NCI-H774 (cell line): ENCODE results near the gene TEX261.

Source experiments
- DNase-seq: peaks from one replicate; lab custom pipeline; 2025; lab: John Stamatoyannopoulos, UW

The TEX261 gene

DNA sequence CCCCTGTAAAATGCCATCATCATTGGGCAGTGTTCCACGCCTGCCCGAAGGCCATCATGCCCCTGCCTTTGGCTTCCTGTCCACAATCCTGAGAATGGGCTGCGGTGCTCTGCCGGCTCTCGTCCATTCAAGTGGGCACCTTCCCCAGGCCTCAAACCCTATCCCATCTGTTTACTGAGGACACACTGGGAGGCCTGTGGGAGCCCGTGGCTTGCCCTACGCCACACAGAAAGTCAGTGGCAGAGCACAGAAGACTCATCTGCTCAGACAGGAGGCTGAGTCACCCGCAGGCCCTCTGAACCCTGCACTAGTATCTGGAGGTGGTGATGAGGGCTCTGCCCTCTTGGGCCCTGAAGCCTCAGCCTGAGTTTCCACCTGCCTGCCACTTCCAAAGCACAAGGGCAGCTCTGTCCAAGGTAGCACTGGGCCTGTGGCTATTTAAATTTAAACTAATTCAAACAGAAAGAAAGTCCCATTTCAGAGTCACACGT lies 35.4 kb downstream of the TEX261 start:
- DNase-seq, result no peak

GRCh38 chr2:70958759-70959158 lies 35.9 kb downstream of the TEX261 start:
- no peak for DNase-seq

DNA sequence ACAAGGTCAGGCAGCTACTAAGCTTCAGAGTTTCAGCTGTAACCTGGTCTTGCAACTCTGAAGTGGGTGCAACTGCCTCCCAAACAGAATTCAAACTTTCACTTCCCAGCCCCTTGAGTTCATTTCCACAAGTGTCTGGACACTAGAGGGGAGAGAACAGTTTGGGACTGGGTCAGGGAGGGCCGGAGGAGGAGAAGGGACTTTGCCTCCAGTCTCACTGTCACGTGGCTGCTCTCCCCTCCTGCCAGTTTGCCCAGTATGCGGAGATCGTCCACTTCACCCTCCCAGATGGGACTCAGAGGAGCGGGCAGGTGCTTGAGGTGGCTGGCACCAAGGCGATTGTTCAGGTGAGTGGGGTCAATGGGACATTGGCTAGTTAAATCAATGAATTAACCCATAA lies 36.9 kb downstream of the TEX261 start:
- no peak for DNase-seq

- DNase-seq, result no peak
These were observed 38.5 kb downstream of the TEX261 start for GRCh38 chr2:70956141-70956540.

GRCh38 chr2:70954886-70955285 lies 39.8 kb downstream of the TEX261 start:
- DNase-seq, result no peak

- no peak for DNase-seq
These were observed 45.6 kb downstream of the TEX261 start for GRCh38 chr2:70949086-70949485.

- DNase-seq, result peak; percentile 47
These were observed 46.2 kb downstream of the TEX261 start for GRCh38 chr2:70948337-70949003.

DNA sequence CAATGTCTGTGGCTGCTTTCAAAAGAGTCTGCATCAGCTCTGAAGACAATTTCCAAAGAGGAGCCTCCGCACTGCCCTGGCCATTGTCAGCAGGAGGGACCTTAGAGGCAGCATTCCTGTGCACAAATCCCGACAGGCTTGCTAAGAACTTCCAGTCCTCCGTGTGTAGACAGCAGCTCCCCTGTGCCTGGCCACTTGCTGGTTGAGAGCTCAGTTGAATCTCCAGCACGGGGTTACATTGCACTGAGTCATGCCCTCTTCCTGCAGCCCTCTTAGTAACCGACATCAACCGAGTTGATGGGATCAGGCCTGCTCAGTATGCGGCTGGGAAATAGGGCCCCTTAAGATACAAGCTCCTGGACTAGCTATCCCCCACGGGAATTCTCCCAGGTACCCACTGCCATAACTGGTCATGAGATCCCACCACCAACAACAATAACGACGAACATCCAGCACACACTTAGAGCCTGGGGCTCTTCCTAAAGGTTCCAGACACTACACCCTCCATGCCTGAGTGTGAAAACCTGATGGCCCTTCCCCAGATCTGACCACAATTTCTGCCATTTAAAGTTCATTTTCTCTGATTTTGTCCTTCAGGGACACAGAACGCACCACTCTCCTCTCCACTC lies 47.0 kb downstream of the TEX261 start:
- no peak for DNase-seq

DNA sequence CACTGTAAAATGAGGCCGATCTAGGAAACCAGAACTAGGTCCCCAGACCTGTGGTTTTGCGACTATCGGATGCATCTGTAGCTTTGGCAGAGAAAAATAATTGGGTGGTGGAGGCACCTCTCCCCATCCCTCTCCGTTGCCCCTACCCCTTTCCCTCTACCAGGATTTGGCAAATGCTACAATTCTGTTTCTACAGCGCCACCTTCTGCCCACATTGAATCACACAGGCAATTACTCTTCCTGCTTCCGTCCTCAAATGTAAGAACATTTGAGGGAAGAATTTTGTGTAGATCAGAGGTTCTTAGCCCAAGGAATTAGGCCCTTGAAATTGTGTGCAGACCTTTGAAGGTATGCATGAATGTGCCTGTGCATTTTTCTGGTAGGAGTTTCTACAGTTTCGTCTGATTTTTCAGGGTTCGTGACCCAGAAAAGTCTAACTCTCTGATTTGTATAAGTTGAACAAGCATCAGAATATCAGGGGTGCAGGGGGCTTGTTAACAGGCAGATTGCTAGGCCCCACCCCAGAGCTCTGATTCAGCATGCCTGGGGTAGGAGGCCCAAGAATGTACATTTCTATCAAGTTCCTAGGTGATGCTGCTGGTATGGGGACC lies 47.7 kb downstream of the TEX261 start:
- peak; percentile 14 for DNase-seq

DNA sequence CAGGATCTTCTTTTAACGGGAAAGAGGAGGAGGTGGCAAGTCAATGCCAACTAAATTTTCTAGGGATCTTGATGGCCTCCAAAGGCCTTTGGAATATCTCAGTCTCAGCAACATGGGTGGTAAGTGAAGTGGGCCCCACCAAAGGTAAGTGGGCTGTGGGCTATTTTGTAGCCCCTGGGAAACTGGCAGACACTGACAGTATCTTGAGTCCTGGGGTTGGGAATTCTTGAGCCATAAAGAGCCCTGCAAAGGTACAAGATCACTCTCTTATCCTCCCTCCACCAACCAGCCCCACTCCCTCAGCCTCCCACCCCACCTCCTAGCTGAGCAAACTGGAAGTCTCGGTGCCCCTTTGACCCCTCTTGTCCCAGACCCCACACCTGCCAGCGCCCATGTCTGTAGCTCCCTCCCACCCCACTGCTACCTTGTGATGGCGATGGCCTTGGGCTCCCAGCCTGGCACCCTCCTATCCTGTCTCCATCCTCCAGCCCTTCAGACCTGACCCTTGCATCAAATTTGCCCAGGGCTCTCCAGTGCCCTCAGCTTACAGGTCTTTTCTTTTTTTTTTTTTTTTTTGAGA lies 50.5 kb downstream of the TEX261 start:
- no peak for DNase-seq

GRCh38 chr2:70943205-70943871 lies 51.3 kb downstream of the TEX261 start:
- DNase-seq, result no peak

DNA sequence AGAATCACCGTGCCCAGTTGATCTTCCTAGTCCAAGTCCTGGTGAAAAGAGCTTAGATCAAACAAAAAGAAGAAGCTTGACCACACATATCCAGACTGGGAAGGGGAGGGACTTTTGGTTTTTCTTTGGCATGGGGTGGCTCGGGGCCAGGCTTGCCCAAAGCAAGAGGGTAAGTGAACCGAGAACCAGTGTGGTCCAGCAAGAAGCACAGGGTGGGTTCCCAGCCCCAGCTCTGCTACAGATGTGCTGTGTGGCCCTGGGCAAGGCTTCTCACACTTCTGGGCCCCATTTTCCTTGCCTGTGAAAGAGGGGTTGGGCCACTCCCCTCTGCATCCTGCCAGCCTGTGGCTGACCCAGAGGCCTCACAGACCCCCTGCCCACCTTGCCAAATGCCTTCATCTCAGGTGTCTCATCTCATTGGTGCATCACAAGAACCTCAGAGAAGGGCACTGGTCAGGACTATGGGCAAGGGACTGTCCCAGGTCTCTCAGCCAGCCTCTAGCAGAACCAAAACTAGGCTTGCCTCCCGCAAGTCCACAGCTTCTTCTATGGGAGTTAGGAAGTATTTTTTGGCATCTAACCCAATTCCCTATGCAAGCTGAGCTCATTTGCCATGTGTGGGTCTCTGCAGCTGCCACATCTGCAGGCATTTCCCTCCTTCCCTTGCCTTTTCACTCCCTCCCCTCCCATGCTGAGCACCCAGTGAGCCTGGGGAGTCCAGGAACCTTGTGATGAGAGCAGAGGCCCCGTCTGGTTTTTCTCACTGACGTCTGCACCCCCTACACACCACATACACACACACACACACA lies 52.1 kb downstream of the TEX261 start:
- no peak for DNase-seq

DNA sequence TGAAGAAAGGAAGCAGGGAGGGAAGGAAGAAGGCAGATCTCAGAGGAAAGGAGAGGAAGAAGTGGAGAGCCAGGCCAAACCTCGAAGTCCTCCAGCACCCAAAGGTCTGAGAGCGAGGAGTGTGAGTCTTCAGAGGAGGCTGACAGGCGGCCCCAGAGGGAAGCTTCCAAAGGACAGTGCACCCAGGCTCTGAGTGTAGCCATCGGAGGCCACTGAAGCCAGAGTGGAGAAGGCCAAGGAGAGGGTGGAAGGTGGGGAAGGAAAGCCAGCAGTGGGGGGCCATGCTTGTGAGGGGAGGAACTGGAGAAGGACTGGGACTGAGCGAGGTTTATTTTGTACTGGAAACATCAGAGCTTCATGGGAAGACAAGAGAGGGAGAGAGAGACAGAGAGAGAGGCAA lies 53.0 kb downstream of the TEX261 start:
- no peak for DNase-seq

- DNase-seq, result no peak
These were observed 53.5 kb downstream of the TEX261 start for GRCh38 chr2:70941186-70941585.

- DNase-seq, result no peak
These were observed 54.7 kb downstream of the TEX261 start for GRCh38 chr2:70939839-70940580.

DNA sequence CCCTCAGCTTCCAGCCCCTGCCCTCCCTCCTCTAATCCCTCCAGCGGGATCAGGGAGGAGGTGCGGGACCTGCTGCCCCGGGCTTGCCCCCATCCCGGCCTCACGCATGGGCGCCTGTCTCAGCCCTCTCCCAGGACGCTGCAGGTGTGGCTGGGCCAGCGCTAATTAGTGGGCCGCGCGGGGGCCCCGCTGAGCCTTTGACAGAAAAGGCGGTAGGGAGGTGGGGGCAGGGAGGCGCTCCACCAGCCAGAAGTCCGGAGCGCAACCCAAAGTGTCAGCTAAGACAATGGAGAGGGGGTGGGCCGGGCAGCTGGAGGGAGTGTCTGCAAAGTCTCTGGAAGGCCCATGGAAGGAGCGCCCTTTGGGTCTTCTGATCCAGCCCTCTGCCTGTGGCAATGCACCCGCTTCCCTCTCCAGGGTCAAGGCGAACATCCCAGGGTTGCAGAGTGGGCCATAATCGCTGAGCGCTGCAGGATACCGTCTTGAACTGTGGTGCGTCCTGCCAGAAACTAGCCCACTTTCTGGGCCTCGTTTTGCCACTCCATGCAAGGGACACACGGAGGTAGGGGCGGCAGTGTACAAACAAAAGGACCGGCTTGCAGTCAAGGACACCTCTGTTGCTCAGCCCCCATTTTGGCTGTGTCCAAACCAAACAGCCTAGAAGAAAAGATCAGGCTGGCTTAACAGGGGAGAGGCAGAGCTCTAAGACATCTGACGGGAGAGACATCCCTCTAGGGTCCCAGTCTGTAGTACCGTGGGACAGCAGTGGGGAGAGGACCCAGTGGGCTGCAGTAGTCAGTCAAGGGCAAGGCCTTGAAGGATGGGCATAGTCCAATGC lies 55.5 kb downstream of the TEX261 start:
- DNase-seq, result no peak

DNA sequence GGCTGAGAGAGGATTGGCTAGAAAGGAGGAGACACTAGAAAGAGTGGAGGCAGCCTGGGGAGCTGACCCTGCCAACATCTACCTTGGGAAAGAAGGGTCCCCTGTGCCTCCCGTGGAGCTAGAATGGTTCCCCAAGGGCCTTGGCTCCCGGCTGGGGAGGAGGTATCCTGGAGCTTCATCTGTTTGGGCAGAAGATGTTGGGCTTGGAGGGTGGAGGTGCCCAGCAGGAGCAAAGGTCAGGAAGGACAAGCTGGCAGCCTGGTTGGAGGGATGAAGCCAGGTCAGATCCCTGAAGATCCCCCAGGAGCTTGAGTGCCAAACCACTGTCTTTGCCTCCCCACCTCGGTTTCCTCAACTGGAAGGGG lies 56.1 kb downstream of the TEX261 start:
- no peak for DNase-seq

DNA sequence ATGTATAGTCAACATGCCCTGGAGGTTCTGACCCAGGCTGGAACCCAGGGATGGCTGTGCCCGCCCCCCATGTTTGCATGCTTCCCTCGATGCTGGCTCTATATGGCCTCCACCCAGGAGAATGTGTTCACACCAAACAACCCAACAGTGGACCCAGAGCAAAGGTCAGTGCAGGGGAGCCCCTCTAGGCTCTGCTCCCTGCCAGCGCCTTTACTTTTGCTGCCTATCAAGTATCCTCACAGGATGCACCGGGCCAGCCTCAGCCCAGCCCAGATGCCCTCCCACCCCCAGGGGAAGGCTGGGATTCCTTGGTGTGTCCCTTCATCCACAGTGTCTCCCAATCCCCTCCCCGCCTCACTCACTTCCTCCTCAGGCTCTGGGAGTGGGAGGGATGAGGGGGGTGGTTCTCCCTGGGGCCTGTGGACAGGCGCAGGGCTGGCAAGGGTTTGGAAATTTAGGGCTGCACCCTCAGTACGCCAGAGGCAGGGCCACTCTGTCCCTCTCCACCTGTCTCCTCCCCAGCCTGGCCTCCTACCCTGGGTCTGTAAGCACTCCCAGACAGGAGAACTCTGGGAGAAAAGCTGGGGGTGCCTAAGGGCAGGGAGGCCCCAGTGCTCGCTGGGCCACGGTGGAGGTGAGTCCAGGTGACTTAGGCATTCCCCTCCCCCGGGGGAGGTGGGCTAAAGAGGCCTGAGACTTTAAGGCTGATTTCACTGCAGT lies 56.6 kb downstream of the TEX261 start:
- DNase-seq, result no peak
